Measurements from ENCODE around the gene ZNF491. TPM values are rescaled to one million over a fixed set of nuclear protein-coding genes. Genes with fewer than 3 reads are reported as not detected.
A peak's percentile ranks its signal among the peaks of the same experiment; 100 is the strongest.
"Not testable (repeated sequence)": the region's sequence is repeated elsewhere in the genome, so short reads cannot be mapped to it uniquely, and the experiment has no call there.

The ZNF491 gene
- total RNA-seq, 1 donor from 2014 or later: 2.6 TPM

GRCh38 chr19:11792942-11793341 lies 5.4 kb upstream of the ZNF491 start:
- ATAC-seq: no peak
- DNase-seq: no peak
- intact Hi-C loops (cut with micrococcal nuclease): no loop called here

- ATAC-seq (peak; percentile 94), DNase-seq (peak; percentile 88)
- intact Hi-C loops (cut with micrococcal nuclease): no loop called here
Measured at GRCh38 chr19:11797491-11797890, 832 bp upstream of the ZNF491 start.

- intact Hi-C loops (cut with micrococcal nuclease): no loop called here
- ATAC-seq (no peak), DNase-seq (no peak)
Measured at GRCh38 chr19:11806354-11807098, 8.2 kb downstream of the ZNF491 start.

GRCh38 chr19:11807099-11807380 lies 8.7 kb downstream of the ZNF491 start:
- intact Hi-C loops (cut with micrococcal nuclease): no loop called here
- DNase-seq: no peak
- ATAC-seq: no peak

- intact Hi-C loops (cut with micrococcal nuclease): no loop called here
- peak; percentile 42 for ATAC-seq
- DNase-seq: peak; percentile 32
Measured at GRCh38 chr19:11813703-11814028, 15.3 kb downstream of the ZNF491 start.

- ATAC-seq: peak; percentile 100
- peak; percentile 98 for DNase-seq
- intact Hi-C loops (cut with micrococcal nuclease): no loop called here
Measured at GRCh38 chr19:11814029-11814699, 15.8 kb downstream of the ZNF491 start, which contains the start of gene ZNF440. Gene ZNF440, plus strand, starts transcription at chr19:11814273. Its CDS starts 175 bp downstream, at chr19:11814448.

GRCh38 chr19:11814700-11815035 lies 16.3 kb downstream of the ZNF491 start:
- ATAC-seq: peak; percentile 39
- intact Hi-C loops (cut with micrococcal nuclease): no loop called here
- no peak for DNase-seq

GRCh38 chr19:11821474-11822109 lies 23.3 kb downstream of the ZNF491 start:
- ATAC-seq (no peak), DNase-seq (no peak)
- intact Hi-C loops (cut with micrococcal nuclease): no loop called here

GRCh38 chr19:11828957-11829876 lies 30.9 kb downstream of the ZNF491 start:
- intact Hi-C loops (cut with micrococcal nuclease); DNase-seq; ATAC-seq: not testable (repeated sequence)

- DNase-seq (no peak), ATAC-seq (no peak)
- intact Hi-C loops (cut with micrococcal nuclease): no loop called here
Measured at GRCh38 chr19:11832253-11832912, 34.1 kb downstream of the ZNF491 start.

GRCh38 chr19:11833541-11833940 lies 35.2 kb downstream of the ZNF491 start:
- ATAC-seq (no peak), DNase-seq (no peak)
- intact Hi-C loops (cut with micrococcal nuclease): no loop called here

GRCh38 chr19:11835626-11836066 lies 37.3 kb downstream of the ZNF491 start:
- DNase-seq; intact Hi-C loops (cut with micrococcal nuclease); ATAC-seq: not testable (repeated sequence)

GRCh38 chr19:11843722-11844121 lies 45.4 kb downstream of the ZNF491 start:
- no peak for ATAC-seq

GRCh38 chr19:11847615-11848014 lies 49.3 kb downstream of the ZNF491 start:
- intact Hi-C loops (cut with micrococcal nuclease); ATAC-seq; DNase-seq: not testable (repeated sequence)

More at GRCh38 chr19:11843722-11844121, 45.4 kb downstream of the ZNF491 start:
- DNase-seq: no peak
- intact Hi-C loops (cut with micrococcal nuclease): no loop called here

- ATAC-seq (no peak), DNase-seq (no peak)
- intact Hi-C loops (cut with micrococcal nuclease): no loop called here
Measured at GRCh38 chr19:11848200-11848593, 49.9 kb downstream of the ZNF491 start.

- ATAC-seq (peak; percentile 100), DNase-seq (peak; percentile 97)
- intact Hi-C loops (cut with micrococcal nuclease): no loop called here
Measured at GRCh38 chr19:11848594-11849469, 50.5 kb downstream of the ZNF491 start, which contains the start of gene ZNF439. Gene ZNF439, plus strand, starts transcription at chr19:11848726. Its CDS starts 142 bp downstream, at chr19:11848868.

- intact Hi-C loops (cut with micrococcal nuclease); DNase-seq: not testable (repeated sequence)
Measured at GRCh38 chr19:11850289-11850688, 52.0 kb downstream of the ZNF491 start.

GRCh38 chr19:11853358-11853757 lies 55.0 kb downstream of the ZNF491 start:
- DNase-seq: no peak
- intact Hi-C loops (cut with micrococcal nuclease): no loop called here
- ATAC-seq: no peak

More at GRCh38 chr19:11850289-11850688, 52.0 kb downstream of the ZNF491 start:
- ATAC-seq: not testable (repeated sequence)

Data from left ventricle myocardium superior (tissue), 1 donor.